Ishikawa (cell line): ENCODE measurements around the gene CNTNAP2.

Source experiments
- CEBPB ChIP-seq: IDR thresholded peaks from 2 replicates; pipeline ENCODE4 v1.6.1; 2012
- EGR1 ChIP-seq: IDR thresholded peaks from 2 replicates; pipeline ENCODE4 v1.6.1; 2012
- EP300 ChIP-seq: IDR thresholded peaks from 2 replicates; pipeline ENCODE4 v1.6.1; 2012; ENCODE audit warnings: borderline replicate concordance
- FOXM1 ChIP-seq: IDR thresholded peaks from 2 replicates; pipeline ENCODE4 v1.6.1; 2012; ENCODE audit warnings: low read depth, borderline replicate concordance
- NFIC ChIP-seq: IDR thresholded peaks from 2 replicates; pipeline ENCODE4 v1.6.1; 2012
- RAD21 ChIP-seq: IDR thresholded peaks from 2 replicates; pipeline ENCODE4 v1.6.1; 2012; ENCODE audit warnings: low read depth
- REST ChIP-seq: IDR thresholded peaks from 2 replicates; pipeline ENCODE4 v1.6.1; 2012; ENCODE audit warnings: low read depth, mild to moderate bottlenecking
- TAF1 ChIP-seq: IDR thresholded peaks from 2 replicates; pipeline ENCODE4 v1.6.1; 2012; ENCODE audit warnings: low read depth, mild to moderate bottlenecking
- YY1 ChIP-seq: IDR thresholded peaks from 2 replicates; pipeline ENCODE4 v1.6.1; 2012; ENCODE audit warnings: low read depth
- ZBTB7A ChIP-seq: IDR thresholded peaks from 2 replicates; pipeline ENCODE4 v1.6.1; 2012; ENCODE audit warnings: low read depth
- TF ChIP-seq, protein P1 (sequence below): IDR thresholded peaks from 2 replicates; pipeline ENCODE4 v1.6.1; 2012
- TF ChIP-seq, protein P2 (sequence below): IDR thresholded peaks from 2 replicates; pipeline ENCODE4 v1.6.1; 2012

DNA sequence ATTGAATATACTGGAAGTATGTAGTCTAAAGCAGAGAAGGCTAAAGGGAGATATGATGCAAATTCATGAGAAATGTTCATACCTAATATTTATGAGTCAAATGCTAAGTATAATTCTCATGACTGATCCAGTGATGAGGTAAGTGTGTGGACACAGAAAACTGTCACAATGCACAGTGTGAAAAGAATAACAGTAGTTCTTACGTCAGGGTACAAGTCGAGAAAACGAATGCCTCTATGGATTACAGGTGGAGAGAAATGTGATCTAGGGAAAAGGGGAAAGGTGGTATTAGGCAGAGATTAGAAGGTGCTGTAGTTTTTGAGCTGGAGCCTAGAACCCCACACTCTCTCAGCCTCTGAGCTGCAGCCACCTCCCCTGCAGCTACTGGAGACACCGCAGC, 542.0 kb downstream of the CNTNAP2 start:
- TF ChIP-seq TAF1 = no peak
- no peak for TF ChIP-seq YY1
- TF ChIP-seq FOXM1 = no peak
- TF ChIP-seq RAD21 = no peak
- no peak for TF ChIP-seq EP300
- TF ChIP-seq EGR1 = no peak
- TF ChIP-seq, protein P1, sequence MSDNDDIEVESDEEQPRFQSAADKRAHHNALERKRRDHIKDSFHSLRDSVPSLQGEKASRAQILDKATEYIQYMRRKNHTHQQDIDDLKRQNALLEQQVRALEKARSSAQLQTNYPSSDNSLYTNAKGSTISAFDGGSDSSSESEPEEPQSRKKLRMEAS = no peak
- no peak for TF ChIP-seq ZBTB7A
- no peak for TF ChIP-seq REST
- TF ChIP-seq, protein P2, sequence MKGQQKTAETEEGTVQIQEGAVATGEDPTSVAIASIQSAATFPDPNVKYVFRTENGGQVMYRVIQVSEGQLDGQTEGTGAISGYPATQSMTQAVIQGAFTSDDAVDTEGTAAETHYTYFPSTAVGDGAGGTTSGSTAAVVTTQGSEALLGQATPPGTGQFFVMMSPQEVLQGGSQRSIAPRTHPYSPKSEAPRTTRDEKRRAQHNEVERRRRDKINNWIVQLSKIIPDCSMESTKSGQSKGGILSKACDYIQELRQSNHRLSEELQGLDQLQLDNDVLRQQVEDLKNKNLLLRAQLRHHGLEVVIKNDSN = no peak
- TF ChIP-seq NFIC = no peak
- TF ChIP-seq CEBPB = no peak
